ENCODE data around the gene PSMD13.

The PSMD13 gene

GRCh38 chr11:279040-279965, 42.5 kb downstream of the PSMD13 start:
- H2BK5ac ChIP-seq (ENCODE audit: low read length), result no peak overlapping the region
- DNase-seq, result no peak
- H2BK15ac ChIP-seq (replicated peaks; ENCODE audit: low read depth), result no peak overlapping the region
- H3K23ac ChIP-seq (ENCODE audit: low read length), result no peak overlapping the region
- no peak overlapping the region for H3K4ac ChIP-seq (ENCODE audit: low read depth, low read length)
- no peak overlapping the region for H3K18ac ChIP-seq (ENCODE audit: low read length)
- no peak overlapping the region for H3K56ac ChIP-seq (ENCODE audit: low read length)
- no peaks in the 10 kb centered on the region for H3K79me1 ChIP-seq (ENCODE audit: low read length)
- no peak overlapping the region for H3K9ac ChIP-seq (ENCODE audit: low read length)
- H3K4me1 ChIP-seq (ENCODE audit: control insufficient read depth, low read depth, low read length), result no peaks in the 10 kb centered on the region
- no peak overlapping the region for H2BK120ac ChIP-seq (ENCODE audit: low read depth, low read length)
- no peak overlapping the region for H3K4me3 ChIP-seq (ENCODE audit: low read length)
- H3K4me2 ChIP-seq (ENCODE audit: low read length), result no peak overlapping the region
- no peak overlapping the region for H2AK5ac ChIP-seq (ENCODE audit: low read length)
- H3K27ac ChIP-seq (ENCODE audit: low read depth, low read length), result no peak overlapping the region
- no peaks in the 10 kb centered on the region for H3K27me3 ChIP-seq (ENCODE audit: insufficient read depth, low read length, poor library complexity)
- H3K79me2 ChIP-seq (ENCODE audit: control insufficient read depth, insufficient read depth, low read length), result no peaks in the 10 kb centered on the region
- no CpG with 5 or more reads among the region's 97 CpGs for WGBS (ENCODE audit: extremely low coverage, insufficient coverage, low lambda C conversion rate)
- H4K5ac ChIP-seq (ENCODE audit: low read length), result no peak overlapping the region
- H4K8ac ChIP-seq (ENCODE audit: low read depth, low read length), result no peak overlapping the region
- H3K36me3 ChIP-seq (ENCODE audit: control insufficient read depth, insufficient read depth, low read length), result no peaks in the 10 kb centered on the region

- Histone ChIP-seq H3K23ac (ENCODE audit: low read length) (no peak overlapping the region), H3K27me3 (ENCODE audit: insufficient read depth, low read length, poor library complexity) (no peaks in the 10 kb centered on the region), H3K56ac (ENCODE audit: low read length) (no peak overlapping the region), H3K4me1 (ENCODE audit: control insufficient read depth, low read depth, low read length) (no peaks in the 10 kb centered on the region), H3K4me3 (ENCODE audit: low read length) (no peak overlapping the region), H3K27ac (ENCODE audit: low read depth, low read length) (no peak overlapping the region), H2BK15ac (replicated peaks; ENCODE audit: low read depth) (no peak overlapping the region), H2BK120ac (ENCODE audit: low read depth, low read length) (no peak overlapping the region), H4K5ac (ENCODE audit: low read length) (no peak overlapping the region), H3K79me2 (ENCODE audit: control insufficient read depth, insufficient read depth, low read length) (no peaks in the 10 kb centered on the region), H3K9ac (ENCODE audit: low read length) (no peak overlapping the region), H2AK5ac (ENCODE audit: low read length) (no peak overlapping the region), H2BK5ac (ENCODE audit: low read length) (no peak overlapping the region), H3K4ac (ENCODE audit: low read depth, low read length) (no peak overlapping the region), H3K18ac (ENCODE audit: low read length) (no peak overlapping the region), H3K79me1 (ENCODE audit: low read length) (no peaks in the 10 kb centered on the region), H4K8ac (ENCODE audit: low read depth, low read length) (no peak overlapping the region), H3K4me2 (ENCODE audit: low read length) (no peak overlapping the region), H3K36me3 (ENCODE audit: control insufficient read depth, insufficient read depth, low read length) (no peaks in the 10 kb centered on the region)
- WGBS (ENCODE audit: extremely low coverage, insufficient coverage, low lambda C conversion rate), result no CpG with 5 or more reads among the region's 85 CpGs
- DNase-seq, result no peak
Observed at GRCh38 chr11:279966-280705, 43.4 kb downstream of the PSMD13 start.

GRCh38 chr11:280706-281485, 44.1 kb downstream of the PSMD13 start:
- Histone ChIP-seq H3K4me3 (ENCODE audit: low read length) (no peak overlapping the region), H2BK120ac (ENCODE audit: low read depth, low read length) (no peak overlapping the region), H3K4ac (ENCODE audit: low read depth, low read length) (no peak overlapping the region), H3K4me1 (ENCODE audit: control insufficient read depth, low read depth, low read length) (no peaks in the 10 kb centered on the region), H3K18ac (ENCODE audit: low read length) (no peak overlapping the region), H3K4me2 (ENCODE audit: low read length) (no peak overlapping the region), H4K8ac (ENCODE audit: low read depth, low read length) (no peak overlapping the region), H2AK5ac (ENCODE audit: low read length) (no peak overlapping the region), H3K27me3 (ENCODE audit: insufficient read depth, low read length, poor library complexity) (no peaks in the 10 kb centered on the region), H3K36me3 (ENCODE audit: control insufficient read depth, insufficient read depth, low read length) (no peaks in the 10 kb centered on the region), H3K56ac (ENCODE audit: low read length) (no peak overlapping the region), H3K23ac (ENCODE audit: low read length) (no peak overlapping the region), H4K5ac (ENCODE audit: low read length) (no peak overlapping the region), H2BK5ac (ENCODE audit: low read length) (no peak overlapping the region), H2BK15ac (replicated peaks; ENCODE audit: low read depth) (no peak overlapping the region), H3K79me2 (ENCODE audit: control insufficient read depth, insufficient read depth, low read length) (no peaks in the 10 kb centered on the region), H3K79me1 (ENCODE audit: low read length) (no peaks in the 10 kb centered on the region), H3K9ac (ENCODE audit: low read length) (no peak overlapping the region), H3K27ac (ENCODE audit: low read depth, low read length) (no peak overlapping the region)
- DNase-seq, result no peak
- no CpG with 5 or more reads among the region's 79 CpGs for WGBS (ENCODE audit: extremely low coverage, insufficient coverage, low lambda C conversion rate)

GRCh38 chr11:281486-282161, 44.8 kb downstream of the PSMD13 start:
- Histone ChIP-seq H3K79me2 (ENCODE audit: control insufficient read depth, insufficient read depth, low read length) (no peaks in the 10 kb centered on the region), H2AK5ac (ENCODE audit: low read length) (no peak overlapping the region), H4K5ac (ENCODE audit: low read length) (no peak overlapping the region), H3K18ac (ENCODE audit: low read length) (no peak overlapping the region), H2BK15ac (replicated peaks; ENCODE audit: low read depth) (no peak overlapping the region), H4K8ac (ENCODE audit: low read depth, low read length) (no peak overlapping the region), H3K36me3 (ENCODE audit: control insufficient read depth, insufficient read depth, low read length) (no peaks in the 10 kb centered on the region), H2BK120ac (ENCODE audit: low read depth, low read length) (no peak overlapping the region), H3K23ac (ENCODE audit: low read length) (no peak overlapping the region), H3K56ac (ENCODE audit: low read length) (no peak overlapping the region), H3K4me1 (ENCODE audit: control insufficient read depth, low read depth, low read length) (no peaks in the 10 kb centered on the region), H3K9ac (ENCODE audit: low read length) (no peak overlapping the region), H3K4me3 (ENCODE audit: low read length) (no peak overlapping the region), H2BK5ac (ENCODE audit: low read length) (no peak overlapping the region), H3K27ac (ENCODE audit: low read depth, low read length) (no peak overlapping the region), H3K4ac (ENCODE audit: low read depth, low read length) (no peak overlapping the region), H3K4me2 (ENCODE audit: low read length) (no peak overlapping the region), H3K79me1 (ENCODE audit: low read length) (no peaks in the 10 kb centered on the region), H3K27me3 (ENCODE audit: insufficient read depth, low read length, poor library complexity) (no peaks in the 10 kb centered on the region)
- WGBS (ENCODE audit: extremely low coverage, insufficient coverage, low lambda C conversion rate), result no CpG with 5 or more reads among the region's 26 CpGs
- no peak for DNase-seq

- H3K36me3 ChIP-seq (ENCODE audit: control insufficient read depth, insufficient read depth, low read length), result no peaks in the 10 kb centered on the region
- DNase-seq, result no peak
- H2AK5ac ChIP-seq (ENCODE audit: low read length), result no peak overlapping the region
- H3K23ac ChIP-seq (ENCODE audit: low read length), result no peak overlapping the region
- no peak overlapping the region for H3K9ac ChIP-seq (ENCODE audit: low read length)
- H3K79me2 ChIP-seq (ENCODE audit: control insufficient read depth, insufficient read depth, low read length), result no peaks in the 10 kb centered on the region
- no peak overlapping the region for H3K18ac ChIP-seq (ENCODE audit: low read length)
- no peak overlapping the region for H4K8ac ChIP-seq (ENCODE audit: low read depth, low read length)
- H2BK120ac ChIP-seq (ENCODE audit: low read depth, low read length), result no peak overlapping the region
- no peak overlapping the region for H3K27ac ChIP-seq (ENCODE audit: low read depth, low read length)
- H3K4me1 ChIP-seq (ENCODE audit: control insufficient read depth, low read depth, low read length), result no peaks in the 10 kb centered on the region
- no CpG with 5 or more reads among the region's 4 CpGs for WGBS (ENCODE audit: extremely low coverage, insufficient coverage, low lambda C conversion rate)
- no peak overlapping the region for H2BK5ac ChIP-seq (ENCODE audit: low read length)
- no peak overlapping the region for H3K4me2 ChIP-seq (ENCODE audit: low read length)
- H3K56ac ChIP-seq (ENCODE audit: low read length), result no peak overlapping the region
- no peaks in the 10 kb centered on the region for H3K27me3 ChIP-seq (ENCODE audit: insufficient read depth, low read length, poor library complexity)
- no peak overlapping the region for H3K4me3 ChIP-seq (ENCODE audit: low read length)
- H3K4ac ChIP-seq (ENCODE audit: low read depth, low read length), result no peak overlapping the region
- no peak overlapping the region for H2BK15ac ChIP-seq (replicated peaks; ENCODE audit: low read depth)
- no peaks in the 10 kb centered on the region for H3K79me1 ChIP-seq (ENCODE audit: low read length)
- no peak overlapping the region for H4K5ac ChIP-seq (ENCODE audit: low read length)
Observed at GRCh38 chr11:282171-282570, 45.4 kb downstream of the PSMD13 start.

Data from mesendoderm (in vitro differentiated cells).